ENCODE results near the gene IL21R.

Gene IL21R

DNA sequence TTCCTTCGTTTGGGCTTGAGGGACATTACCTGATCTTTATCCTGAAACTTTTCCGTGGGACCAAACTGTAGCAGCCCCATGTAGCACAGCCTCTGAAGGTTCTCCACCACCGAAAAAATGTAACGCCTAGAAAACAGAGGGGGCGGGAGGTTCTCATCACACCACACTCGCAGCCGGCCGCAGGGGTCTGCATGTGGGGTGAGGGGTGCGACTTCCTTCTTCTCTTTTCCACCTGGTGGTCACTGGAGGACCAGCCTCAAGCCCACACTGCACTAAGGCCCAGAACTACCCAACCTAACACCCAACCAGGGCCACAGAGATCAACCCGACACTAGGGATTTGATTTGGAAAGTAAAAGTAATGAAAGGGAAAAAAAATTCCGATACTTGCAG lies 90.6 kb downstream of the IL21R start:
- no peak for DNase-seq

DNA sequence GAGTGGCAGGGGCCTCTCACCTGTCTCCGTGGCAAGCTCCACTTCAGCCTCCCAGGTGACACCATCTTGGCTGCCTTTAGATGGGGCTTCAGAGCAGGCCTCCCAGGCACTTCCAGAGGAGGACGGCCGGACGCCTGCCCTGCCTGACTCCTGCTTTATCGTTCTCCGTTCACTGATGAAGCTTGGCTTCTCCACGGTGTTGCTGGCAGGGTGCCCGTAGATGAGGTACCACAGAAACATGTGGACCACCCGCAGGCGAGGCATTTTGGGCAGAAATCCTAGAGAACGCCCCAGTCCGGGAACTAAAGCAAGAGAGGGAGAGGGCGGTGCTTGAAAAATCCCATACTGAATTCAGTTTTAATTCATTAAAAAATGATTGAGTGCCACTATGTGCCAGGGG lies 93.2 kb downstream of the IL21R start:
- peak; percentile 92 for DNase-seq

DNA sequence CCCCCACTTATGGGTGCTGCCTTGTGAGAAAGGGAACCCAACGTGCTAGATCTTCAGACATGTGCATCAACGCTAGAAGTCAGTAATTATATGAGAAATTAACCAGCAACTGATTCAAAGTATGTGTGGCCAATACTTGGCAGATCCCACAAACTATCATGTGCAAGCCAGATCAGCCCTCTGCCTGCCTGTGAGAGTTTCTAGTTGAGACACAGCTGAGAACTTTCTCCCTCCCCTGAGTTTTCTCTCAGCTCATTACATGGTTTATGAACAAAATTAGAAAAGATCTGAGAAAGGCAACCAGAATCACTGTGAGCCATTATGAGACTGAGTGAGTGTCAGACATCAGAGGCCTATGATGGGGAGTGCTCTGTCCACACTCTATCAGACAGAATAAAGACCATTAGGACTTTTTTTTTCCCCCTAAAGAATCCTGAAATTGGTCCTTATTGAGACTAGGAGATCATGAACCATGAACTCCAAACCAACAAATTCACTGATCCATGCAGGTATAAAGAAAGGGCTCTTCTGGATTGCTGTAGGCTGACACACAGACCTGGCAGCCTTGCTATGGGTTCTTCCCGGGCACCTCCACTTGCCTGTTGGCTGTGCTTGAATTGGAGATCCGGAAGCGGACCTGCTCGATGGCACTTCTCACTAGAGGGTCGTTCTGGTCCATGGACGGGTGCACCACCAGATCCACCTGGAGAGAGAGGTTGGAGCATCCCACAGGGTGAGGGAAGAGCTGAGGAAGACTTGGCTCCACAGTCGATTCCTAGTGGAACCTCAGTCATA lies 96.3 kb downstream of the IL21R start:
- no peak for DNase-seq

DNA sequence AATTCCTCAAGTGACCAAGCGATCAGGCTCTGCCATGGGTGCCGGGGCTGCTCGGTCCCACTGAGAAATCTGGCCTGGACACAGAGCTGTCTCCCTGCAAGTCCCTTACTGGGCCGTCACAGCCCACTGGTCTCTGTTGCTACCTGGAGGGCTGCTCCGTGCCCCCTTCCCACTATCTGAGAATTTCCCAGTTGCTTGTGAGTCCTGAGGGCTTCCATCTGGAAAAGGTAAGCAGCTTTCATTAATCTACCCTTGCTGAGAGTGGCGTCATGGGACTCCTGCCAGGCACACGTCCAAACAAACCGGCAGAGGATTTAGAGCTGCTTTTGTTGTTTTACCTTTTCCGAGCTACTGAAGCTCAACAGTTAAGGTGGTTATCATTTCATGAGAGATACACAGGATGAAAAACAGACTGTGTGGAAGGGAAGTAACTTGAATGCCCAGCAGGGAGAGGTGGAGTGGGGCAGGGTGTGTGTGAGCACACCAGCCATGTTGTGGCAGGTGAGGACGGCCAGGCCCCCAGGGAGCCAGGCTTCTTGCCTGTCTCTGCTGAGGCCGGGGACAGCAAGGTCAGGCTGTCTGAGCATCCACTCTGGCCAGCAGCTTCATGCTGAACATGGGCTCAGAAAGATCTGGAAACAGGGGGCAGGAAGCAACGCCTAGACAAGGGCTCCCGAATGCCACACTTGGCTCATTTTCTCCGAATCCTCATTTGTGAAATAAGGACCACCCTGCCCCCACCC lies 97.1 kb downstream of the IL21R start:
- no peak for DNase-seq

DNA sequence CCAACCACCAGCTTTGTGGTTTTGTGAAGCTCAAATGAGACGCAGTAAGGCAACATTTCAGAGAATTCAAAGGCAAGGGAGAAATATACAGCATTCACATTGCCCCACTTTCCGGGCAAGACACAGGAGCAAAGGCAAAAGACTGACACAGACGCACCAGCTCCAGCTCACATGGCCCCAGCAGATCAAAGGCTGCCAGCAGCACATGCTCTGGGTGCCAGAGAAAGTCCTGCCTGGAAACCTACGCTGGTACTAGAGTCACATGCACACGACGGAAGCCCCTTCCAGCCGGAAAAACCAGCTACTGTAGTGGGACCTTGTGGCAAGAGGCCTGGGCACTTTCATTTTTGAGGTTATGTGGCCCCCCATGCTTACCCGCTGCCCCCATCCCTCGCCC lies 97.7 kb downstream of the IL21R start:
- no peak for DNase-seq

DNA sequence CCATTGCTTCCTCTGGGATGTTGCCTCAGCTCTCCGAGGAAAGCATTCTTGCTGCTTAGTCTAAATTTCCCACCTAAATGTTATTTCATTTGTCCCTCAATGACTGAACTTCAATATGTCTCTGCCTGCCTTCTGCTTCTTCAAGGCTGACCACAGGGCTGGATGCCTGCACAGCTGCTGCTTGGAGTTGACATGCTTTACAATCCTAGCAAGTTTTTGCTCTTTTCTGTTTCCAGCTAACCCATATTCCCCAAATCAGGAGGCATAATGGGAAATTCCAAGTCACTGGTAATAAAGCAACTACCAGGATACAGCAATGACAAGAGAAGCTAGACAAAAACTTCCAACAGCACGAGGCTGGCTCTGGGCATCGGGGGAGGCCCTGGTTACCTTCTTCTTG lies 98.8 kb downstream of the IL21R start:
- DNase-seq = no peak

All from fibroblast of skin of right biceps (primary cell).